Fibroblast of skin of back (primary cell): ENCODE measurements around the gene SLC9A3.
"Not testable (repeated sequence)": the region's sequence is repeated elsewhere in the genome, so short reads cannot be mapped to it uniquely, and the experiment has no call there.

Source experiments
- DNase-seq: peaks from one replicate; pipeline ENCODE4 v3.0.0-alpha.2; 2013

SLC9A3 gene

DNA sequence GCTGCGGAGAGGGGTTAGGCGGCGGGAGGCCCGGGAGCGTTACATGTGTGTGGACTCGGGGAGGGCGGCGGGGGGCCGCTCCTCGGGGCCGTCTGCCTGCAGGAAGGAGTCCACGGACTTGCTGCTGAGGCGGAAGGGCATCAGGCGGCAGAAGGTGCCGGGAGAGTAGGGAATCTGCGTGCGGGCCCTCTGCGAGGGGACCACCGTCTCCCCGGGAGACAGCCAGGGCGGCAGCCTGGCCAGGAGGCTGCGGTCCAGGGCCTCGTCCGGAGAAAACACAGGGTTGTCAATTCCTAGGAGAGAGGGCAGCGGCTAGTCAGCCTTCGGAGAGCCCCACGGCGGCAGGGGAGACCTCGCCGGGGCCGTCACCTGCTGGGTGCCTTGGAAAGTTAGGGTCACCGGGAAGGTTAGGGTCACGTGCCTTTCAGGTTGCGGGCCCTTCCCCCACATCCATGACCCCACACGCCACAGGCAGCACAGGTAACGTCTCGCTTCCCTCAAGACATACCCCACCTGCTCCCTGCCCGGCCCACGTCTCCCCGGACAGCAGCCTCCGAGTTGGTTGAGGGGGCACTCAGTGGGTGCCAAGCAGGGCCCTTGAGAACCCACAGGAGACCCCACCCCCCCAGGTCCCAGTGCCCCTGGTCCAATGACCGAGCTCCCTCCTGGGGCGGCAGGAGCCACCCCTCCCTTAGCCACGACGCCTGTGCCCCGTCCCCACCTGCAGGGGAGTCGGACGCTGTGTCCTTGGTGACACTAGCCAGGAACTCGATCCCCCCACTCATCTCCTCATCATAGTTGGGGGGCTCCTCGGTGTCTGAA is 49.2 kb downstream of the SLC9A3 start:
- peak; percentile 16 for DNase-seq

GRCh38 chr5:474232-474839 is 49.9 kb downstream of the SLC9A3 start:
- not testable (repeated sequence) for DNase-seq

DNA sequence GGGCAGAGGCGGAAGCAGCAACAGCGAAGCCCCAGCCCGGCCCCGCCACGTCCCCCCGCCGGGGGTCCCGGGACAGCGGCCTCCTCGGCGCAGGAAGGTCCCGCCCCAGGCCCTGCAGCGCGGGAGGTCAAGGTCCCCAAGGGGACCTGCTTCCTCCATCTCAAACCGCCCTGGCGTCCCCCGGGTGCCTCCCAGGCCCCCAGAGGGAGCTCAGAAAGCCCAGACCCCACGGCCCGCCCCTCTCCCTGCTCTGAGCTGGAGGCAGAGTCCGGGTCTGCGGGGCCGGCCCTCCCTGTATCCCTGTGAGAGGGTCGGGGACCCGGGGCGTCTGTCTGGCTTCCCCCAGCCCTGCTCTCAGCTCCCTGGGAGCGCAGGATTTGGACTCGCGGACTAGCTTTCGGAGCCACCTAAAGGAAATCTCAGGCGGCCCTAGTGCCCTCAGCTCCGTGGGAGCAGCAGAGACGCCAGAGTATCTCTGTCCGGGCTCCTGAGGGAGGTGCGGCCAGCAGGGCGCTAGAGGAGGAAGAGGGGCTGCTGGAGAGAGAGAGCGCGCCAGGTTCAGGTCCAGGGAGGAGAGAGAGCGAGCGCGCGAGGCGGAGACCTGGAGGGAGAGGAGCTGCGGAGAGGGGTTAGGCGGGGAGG is 50.6 kb downstream of the SLC9A3 start:
- peak; percentile 40 for DNase-seq

DNA sequence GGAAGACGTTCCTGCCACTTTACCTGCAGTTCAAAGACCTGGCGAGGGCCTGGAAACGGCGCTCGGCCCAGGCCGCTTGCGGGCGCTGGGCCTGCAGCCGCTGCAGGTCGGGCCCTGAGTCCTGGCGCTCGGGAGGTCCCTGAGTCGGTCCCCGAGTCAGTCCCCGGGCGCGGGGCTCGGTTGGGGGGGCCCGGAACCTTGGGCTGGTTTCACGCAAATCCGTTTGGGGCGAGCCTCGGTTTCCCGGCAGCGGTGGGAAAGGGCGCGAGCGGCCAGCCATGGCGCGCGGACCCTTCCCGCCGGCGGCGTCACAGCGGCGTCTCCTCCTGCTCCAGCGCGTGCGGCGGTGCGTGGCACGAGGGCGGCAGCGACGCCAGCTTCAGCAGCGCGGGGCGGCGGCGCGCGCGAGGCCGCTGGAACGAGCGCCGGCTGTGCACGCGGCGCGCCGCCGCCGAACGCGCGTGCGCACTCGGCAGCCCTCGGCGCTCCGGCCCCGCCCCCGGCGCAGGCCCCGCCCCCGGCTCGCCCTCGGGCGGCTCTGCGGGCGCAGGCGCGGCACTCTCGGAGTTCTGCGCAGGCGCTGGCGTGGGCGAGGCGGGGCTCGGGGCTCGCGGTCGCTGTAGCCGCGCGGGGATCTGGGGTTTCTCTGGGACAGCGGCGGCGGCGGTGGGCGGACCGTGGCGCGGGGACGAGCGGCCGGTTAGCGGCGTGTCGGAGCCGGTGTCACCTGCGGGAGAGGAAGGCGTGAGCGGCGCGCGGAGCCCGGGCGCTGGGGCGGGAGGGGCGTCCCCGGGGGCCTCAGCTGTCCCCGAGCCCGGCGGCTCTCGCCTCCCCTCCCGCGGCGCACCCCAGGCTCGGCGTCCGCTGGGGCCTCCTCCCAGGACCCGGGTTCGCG is 51.3 kb downstream of the SLC9A3 start:
- peak; percentile 79 for DNase-seq

DNA sequence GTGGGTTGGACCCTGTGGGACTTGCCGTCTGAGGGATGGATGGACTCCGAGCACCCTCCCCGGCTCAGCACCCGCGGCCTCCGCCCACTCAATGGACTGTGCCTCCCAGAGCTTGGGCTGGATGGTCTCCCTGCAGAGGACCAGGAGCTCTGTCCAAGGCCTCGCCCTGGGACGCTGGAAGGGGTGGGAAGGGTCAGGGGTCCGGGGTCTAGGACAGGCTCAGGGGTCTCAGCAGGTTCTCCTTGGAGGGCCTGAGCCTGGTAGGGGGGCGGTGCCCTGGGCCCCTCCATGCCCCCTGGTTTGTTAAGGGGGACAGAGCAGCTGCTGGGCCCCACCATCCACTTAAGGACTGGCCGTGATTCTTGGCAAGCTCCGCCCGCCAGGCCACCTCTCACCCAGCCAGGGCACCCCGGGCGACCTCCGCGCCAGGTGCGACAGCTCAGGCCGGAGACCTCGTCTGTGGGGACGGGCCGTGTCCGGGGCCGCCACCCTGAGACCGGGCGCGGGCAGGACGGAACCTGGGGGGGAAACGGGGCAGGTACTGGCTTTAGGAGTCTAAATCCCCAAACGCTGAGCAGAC is 52.1 kb downstream of the SLC9A3 start:
- no peak for DNase-seq

- DNase-seq: no peak
These were observed 52.5 kb downstream of the SLC9A3 start for GRCh38 chr5:471750-472058.

DNA sequence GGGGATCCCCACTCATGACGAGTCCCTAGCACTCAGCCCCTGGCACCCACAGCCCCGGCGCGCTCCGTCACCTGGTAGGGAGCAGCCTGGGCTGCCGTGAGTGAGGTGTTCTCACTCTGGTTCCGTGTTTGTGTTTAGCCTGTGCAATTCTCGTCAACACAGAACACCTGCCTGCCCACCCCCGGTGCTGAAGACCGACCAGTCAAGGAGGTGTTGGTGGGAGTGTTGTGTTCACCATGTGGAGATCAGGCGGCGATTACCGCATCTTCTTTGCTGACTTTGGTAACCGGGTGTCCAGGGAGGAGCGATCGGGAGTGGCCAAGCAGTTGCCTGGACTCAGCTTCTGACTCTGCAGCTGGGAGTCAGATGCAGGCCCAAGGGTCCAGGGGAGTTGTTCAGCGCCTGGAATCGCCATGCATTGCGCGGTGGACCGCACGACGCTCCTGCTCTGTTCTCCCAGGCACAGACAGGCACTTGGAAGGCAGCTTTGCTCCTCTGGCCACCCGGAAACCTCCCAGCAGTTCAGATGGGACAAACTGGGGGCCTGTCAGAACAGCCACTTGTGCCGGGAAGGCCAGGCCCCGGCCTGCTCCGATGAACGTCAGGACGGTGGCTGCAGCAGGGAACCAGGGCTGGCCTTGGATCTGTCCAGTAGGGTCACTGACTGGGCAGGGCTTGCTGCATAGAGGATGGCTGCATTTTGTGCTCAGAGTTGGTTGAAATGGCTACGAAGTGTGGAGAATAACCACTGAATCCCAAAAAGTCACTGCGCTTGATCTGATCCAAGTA is 53.1 kb downstream of the SLC9A3 start:
- no peak for DNase-seq

DNA sequence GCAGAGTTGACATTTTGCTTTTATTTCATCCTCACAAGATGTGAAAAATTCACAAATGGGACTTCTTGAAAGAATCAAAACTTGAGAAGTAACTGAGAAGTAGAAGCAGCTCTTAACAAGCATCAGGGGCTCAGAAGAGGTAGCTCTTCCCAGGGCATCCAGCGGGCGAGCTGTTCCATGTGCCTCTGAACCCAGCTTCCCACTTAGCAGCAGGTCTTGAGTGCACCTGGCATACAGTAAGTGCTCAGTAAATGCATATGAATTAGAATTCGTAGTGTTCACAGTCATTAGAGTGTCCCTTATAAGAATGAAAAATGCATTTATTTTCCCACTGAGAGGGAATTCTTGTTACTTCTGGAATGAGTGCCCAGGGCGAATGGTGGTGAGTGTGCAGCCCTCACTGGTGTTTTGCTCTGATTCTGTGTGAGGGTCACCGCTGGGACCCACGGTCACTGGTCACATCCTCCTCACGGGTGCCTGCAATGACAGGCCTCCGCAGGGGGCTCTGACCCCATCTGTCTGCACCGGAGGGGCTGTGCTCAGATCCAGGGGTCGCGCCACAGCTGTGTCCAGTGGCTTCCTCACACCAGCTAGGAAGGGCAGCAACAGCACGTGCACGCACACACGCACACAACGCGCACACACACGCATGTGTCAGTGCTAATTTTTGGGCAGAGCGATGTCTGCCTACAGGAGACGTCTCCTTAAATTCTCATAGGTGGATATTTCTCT is 54.3 kb downstream of the SLC9A3 start:
- DNase-seq: no peak

DNA sequence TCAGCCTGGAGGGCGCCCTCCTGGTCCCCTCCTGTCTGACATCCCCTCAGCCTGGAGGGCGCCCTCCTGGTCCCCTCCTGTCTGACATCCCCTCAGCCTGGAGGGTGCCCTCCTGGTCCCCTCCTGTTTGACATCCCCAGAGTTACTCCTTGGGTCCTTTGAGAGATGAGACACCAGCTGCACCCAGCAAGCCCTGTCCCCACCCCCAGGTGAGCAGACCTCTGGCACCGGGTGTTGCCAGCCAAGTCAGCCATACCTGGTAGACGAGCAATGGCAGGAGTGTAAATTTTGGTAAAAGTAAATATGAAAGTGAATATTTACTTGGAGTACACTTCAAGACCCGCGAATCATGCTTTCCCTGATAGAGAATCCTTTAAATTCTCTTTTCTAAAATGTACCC is 55.8 kb downstream of the SLC9A3 start:
- DNase-seq: no peak

- no peak for DNase-seq
These were observed 57.5 kb downstream of the SLC9A3 start for GRCh38 chr5:466661-467310.

- DNase-seq: no peak
These were observed 58.5 kb downstream of the SLC9A3 start for GRCh38 chr5:465591-466403.

- DNase-seq: no peak
These were observed 59.2 kb downstream of the SLC9A3 start for GRCh38 chr5:464843-465590.

DNA sequence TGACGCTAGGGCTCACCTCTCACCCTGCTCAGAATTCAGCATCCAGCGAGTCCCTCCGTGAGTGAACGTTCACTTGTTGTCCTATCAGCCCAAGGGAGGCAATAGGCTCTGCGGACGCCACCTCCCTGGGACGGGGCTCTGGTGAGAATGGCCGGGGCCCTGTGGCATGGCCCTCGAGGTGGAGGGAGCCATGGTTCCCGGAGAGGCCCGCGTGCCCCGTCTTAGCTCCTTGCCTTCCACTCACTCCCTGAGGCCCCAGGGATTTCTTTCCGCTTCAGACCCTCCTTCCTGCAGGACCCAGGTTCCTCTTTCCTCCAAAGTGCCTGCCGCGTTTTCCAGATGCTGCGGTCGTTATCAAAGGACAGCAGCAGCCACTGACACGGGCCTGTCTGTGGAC is 59.8 kb downstream of the SLC9A3 start:
- no peak for DNase-seq

GRCh38 chr5:463952-464351 is 60.3 kb downstream of the SLC9A3 start:
- DNase-seq: no peak

DNA sequence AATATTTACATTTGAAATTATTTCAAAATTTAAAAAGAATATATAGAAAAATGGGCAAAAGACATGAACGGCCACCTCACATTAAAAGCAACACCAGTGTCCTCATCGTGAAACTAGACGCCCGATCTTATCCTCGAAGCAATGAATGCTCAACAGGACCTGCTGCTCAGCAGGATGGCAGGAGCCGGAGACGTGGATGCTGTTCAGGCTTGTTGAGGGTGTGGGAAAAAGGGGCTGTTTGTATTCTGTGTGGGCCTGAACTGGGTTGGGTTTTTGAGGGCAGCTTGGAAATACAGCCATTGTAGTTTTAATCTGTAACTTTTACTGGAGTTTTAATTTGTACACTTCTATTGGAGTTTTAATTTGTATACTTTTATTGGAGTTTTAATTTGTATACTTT is 60.9 kb downstream of the SLC9A3 start:
- no peak for DNase-seq

DNA sequence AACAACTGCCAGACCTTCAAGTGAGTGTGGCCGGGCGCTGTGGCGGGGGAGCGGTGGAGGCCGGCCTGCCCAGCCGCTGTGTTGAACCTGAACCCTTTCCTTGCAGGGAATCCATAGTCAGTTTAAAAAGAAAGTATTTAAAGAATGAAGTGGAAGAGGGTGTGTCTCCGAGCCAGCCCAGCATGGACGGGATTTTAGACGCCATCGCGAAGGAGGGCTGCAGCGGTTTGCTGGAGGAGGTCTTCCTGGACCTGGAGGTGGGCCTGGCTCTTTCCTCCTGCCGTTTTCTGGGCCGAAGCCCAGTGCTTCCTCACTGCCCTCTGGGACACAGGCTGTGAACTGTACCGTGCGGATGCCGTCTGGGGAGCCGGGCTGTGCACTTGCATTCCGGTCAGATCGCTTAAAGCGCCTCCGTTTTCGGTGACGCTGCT is 62.2 kb downstream of the SLC9A3 start:
- DNase-seq: no peak

DNA sequence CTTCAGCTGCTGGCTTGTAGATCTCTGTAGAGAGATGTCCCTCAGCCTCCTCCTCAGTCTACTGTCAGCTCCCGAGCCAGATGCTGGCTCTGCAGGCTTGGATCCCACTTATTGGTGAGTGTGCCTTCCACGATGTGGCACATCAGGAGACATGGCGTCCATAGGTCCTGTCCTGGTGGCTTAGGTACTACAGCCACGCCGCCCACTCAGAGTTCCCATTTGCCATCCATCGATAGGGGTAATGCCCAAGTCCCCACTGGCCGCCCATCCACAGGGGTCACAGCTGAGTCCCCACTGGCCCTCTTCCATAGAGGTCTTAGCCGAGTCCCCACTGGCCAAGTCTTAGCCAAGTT is 64.0 kb downstream of the SLC9A3 start:
- no peak for DNase-seq

DNA sequence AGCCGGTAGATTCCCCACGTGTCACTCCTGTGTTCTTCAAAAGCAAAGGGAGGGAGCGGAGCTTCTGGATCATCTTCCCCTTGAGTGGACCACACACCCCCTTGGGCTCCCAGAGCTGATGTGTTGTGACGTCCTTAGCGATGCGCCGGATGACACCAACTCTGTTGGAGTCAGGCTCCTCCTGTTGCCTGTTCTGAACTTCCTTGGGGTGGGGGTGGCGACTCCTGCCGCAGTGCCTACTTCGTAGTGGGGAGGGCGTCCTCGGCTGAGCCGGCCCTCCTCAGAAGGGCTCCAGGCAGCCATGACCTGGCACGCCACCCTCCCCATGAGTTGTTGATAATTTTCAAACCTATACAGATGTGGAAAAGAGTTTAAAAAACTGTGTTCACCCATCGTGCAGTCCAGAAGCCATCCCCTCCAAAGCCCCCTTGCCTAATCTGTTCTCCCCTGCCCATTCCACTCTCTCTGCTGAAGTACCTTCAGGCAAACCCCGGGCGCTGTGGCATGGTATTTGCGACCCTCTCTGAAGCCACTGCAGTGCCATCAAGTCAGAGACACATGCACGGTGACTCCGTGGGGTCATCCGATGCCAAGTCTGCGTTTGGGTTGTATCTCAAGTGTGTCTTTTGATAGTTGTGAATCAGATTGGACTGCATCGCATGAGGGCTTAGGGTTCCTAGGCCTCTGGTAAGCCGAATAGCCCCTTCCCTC is 64.5 kb downstream of the SLC9A3 start:
- no peak for DNase-seq
